HL-60 (cell line): ENCODE measurements around the gene TNRC6C.

Experiments
- POLR2AphosphoS5 ChIP-seq: IDR thresholded peaks from 2 replicates; pipeline ENCODE4 v1.6.1; 2012; ENCODE audit warnings: low read depth
- TF ChIP-seq, protein P1 (sequence below): IDR thresholded peaks from one replicate; pipeline ENCODE4 v1.5.1; 2011; ENCODE audit warnings: low read length, control low read depth, inconsistent platforms; ENCODE audit not compliant: insufficient read depth
- TF ChIP-seq, protein P2 (sequence below): IDR thresholded peaks from 2 replicates; pipeline ENCODE4 v1.6.1; 2012; ENCODE audit warnings: low read depth; ENCODE audit not compliant: insufficient replicate concordance

DNA sequence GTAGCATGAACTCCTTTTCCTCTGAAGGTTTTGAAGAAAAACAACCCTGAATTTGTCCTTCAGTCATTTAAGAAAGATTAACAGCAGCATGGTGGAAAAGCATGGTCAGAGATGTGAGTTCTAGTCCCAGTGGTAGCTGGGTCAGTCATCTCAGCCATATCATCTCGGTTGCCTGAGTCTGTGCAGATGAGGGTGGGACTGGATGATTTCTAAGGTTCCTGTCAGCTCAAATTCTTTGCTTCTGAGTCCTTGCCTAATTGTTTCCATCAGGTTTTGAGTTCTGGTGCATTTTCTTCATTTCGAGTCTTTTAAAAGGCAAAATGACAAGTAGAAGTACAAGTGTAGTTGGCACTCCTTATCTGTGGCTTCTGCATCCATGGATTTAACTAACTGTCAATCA, 63.9 kb downstream of the TNRC6C start:
- TF ChIP-seq, protein P1, sequence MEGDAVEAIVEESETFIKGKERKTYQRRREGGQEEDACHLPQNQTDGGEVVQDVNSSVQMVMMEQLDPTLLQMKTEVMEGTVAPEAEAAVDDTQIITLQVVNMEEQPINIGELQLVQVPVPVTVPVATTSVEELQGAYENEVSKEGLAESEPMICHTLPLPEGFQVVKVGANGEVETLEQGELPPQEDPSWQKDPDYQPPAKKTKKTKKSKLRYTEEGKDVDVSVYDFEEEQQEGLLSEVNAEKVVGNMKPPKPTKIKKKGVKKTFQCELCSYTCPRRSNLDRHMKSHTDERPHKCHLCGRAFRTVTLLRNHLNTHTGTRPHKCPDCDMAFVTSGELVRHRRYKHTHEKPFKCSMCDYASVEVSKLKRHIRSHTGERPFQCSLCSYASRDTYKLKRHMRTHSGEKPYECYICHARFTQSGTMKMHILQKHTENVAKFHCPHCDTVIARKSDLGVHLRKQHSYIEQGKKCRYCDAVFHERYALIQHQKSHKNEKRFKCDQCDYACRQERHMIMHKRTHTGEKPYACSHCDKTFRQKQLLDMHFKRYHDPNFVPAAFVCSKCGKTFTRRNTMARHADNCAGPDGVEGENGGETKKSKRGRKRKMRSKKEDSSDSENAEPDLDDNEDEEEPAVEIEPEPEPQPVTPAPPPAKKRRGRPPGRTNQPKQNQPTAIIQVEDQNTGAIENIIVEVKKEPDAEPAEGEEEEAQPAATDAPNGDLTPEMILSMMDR = no peak
- no peak for TF ChIP-seq POLR2AphosphoS5
- TF ChIP-seq, protein P2, sequence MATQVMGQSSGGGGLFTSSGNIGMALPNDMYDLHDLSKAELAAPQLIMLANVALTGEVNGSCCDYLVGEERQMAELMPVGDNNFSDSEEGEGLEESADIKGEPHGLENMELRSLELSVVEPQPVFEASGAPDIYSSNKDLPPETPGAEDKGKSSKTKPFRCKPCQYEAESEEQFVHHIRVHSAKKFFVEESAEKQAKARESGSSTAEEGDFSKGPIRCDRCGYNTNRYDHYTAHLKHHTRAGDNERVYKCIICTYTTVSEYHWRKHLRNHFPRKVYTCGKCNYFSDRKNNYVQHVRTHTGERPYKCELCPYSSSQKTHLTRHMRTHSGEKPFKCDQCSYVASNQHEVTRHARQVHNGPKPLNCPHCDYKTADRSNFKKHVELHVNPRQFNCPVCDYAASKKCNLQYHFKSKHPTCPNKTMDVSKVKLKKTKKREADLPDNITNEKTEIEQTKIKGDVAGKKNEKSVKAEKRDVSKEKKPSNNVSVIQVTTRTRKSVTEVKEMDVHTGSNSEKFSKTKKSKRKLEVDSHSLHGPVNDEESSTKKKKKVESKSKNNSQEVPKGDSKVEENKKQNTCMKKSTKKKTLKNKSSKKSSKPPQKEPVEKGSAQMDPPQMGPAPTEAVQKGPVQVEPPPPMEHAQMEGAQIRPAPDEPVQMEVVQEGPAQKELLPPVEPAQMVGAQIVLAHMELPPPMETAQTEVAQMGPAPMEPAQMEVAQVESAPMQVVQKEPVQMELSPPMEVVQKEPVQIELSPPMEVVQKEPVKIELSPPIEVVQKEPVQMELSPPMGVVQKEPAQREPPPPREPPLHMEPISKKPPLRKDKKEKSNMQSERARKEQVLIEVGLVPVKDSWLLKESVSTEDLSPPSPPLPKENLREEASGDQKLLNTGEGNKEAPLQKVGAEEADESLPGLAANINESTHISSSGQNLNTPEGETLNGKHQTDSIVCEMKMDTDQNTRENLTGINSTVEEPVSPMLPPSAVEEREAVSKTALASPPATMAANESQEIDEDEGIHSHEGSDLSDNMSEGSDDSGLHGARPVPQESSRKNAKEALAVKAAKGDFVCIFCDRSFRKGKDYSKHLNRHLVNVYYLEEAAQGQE = no peak
